ENCODE data around the gene NFAM1. TPM values are rescaled to one million over a fixed set of nuclear protein-coding genes. Genes with fewer than 3 reads are reported as not detected.

NFAM1 gene
- total RNA-seq, 4 donors from 2014 or later = 0.26 to 1.1 (median 0.64) TPM; not detected in 1

DNA sequence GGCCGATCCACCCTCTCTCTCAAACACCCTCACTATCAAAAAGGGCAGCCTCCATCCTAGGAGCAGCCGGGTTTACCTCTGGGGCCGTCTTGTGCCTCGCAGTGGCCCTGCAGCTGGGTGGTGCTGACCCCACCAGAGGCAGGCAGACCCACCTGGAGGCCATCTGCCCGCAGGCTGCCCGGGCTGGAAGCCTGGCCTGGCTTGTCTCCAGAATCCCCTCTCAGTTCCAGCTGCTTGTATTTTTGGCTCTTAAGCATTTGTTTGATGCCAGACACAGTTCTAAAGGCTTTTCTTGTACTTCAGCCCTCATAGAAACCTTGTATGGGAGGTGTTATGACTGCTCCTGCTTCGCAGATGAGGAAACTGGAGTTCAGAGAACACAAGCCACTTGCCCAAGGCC is 4.2 kb upstream of the NFAM1 start:
- Histone ChIP-seq H3K27me3 (no peaks in the 10 kb centered on the region), H3K36me3 (no peaks in the 10 kb centered on the region)

DNA sequence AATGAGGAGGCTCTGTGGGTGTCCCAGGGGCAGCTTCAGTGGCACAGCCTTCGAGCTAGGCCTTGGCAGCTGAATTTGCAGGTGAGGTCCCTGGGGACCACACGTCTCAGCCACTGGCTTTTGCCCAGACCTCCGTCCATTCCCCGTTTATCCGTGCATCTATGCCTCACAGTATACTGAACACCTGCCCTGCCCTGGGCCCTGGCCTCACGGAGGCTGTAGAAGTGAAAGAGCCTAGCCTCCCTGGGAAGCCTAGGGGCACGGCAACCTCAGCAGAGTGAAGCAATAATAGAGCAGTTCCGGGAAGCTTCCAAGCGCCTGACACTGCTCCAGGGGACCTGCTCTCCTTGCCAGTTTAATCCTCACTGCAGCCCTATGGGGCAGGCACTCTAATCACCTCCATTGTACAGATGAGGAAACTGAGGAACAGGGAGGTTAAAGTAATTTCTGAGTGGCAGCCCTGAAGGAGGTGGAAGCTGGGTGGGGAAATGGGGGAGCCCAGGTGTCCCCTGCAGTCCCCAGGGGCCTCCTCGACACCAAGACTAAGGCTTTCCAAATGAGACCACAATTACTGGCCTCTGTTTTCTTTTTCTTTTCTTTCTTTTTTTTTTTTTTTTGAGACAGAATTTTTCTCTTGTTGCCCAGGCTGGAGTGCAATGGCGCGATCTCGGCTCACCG is 2.7 kb upstream of the NFAM1 start:
- Histone ChIP-seq H3K27me3 (no peaks in the 10 kb centered on the region), H3K27ac (no peak overlapping the region), H3K36me3 (no peaks in the 10 kb centered on the region), H3K4me1 (peaks cover 0 to 6% of the 10 kb centered on the region in 2 donors), H3K4me3 (no peak overlapping the region), H3K9me3 (no peaks in the 10 kb centered on the region)
- DNase-seq = no peak
- TF ChIP-seq, protein P1, sequence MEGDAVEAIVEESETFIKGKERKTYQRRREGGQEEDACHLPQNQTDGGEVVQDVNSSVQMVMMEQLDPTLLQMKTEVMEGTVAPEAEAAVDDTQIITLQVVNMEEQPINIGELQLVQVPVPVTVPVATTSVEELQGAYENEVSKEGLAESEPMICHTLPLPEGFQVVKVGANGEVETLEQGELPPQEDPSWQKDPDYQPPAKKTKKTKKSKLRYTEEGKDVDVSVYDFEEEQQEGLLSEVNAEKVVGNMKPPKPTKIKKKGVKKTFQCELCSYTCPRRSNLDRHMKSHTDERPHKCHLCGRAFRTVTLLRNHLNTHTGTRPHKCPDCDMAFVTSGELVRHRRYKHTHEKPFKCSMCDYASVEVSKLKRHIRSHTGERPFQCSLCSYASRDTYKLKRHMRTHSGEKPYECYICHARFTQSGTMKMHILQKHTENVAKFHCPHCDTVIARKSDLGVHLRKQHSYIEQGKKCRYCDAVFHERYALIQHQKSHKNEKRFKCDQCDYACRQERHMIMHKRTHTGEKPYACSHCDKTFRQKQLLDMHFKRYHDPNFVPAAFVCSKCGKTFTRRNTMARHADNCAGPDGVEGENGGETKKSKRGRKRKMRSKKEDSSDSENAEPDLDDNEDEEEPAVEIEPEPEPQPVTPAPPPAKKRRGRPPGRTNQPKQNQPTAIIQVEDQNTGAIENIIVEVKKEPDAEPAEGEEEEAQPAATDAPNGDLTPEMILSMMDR (IDR thresholded peaks at IDR 0.05) = no peak
- TF ChIP-seq POLR2A (IDR thresholded peaks at IDR 0.05) = no peak
- intact Hi-C loops (cut with DNase I; ENCODE audit: low total_unique reads) = loop anchor here (5.0 kb wide), 1 partner anchor 343 kb away; the partner anchor contains the start of gene NDUFA6

More for the DNA sequence above, 4.2 kb upstream of the NFAM1 start:
- intact Hi-C loops (cut with DNase I; ENCODE audit: low total_unique reads) = loop anchor here (2.0 kb wide), 1 partner anchor 268 kb away; no protein-coding TSS in a partner anchor
- no peaks in the 10 kb centered on the region for H3K9me3 ChIP-seq
- H3K4me1 ChIP-seq = peaks cover 0 to 6% of the 10 kb centered on the region in 2 donors
- no peak for DNase-seq
- TF ChIP-seq, protein P1 (IDR thresholded peaks at IDR 0.05) = no peak
- TF ChIP-seq POLR2A (IDR thresholded peaks at IDR 0.05) = no peak
- H3K4me3 ChIP-seq = no peak overlapping the region
- no peak overlapping the region for H3K27ac ChIP-seq

DNA sequence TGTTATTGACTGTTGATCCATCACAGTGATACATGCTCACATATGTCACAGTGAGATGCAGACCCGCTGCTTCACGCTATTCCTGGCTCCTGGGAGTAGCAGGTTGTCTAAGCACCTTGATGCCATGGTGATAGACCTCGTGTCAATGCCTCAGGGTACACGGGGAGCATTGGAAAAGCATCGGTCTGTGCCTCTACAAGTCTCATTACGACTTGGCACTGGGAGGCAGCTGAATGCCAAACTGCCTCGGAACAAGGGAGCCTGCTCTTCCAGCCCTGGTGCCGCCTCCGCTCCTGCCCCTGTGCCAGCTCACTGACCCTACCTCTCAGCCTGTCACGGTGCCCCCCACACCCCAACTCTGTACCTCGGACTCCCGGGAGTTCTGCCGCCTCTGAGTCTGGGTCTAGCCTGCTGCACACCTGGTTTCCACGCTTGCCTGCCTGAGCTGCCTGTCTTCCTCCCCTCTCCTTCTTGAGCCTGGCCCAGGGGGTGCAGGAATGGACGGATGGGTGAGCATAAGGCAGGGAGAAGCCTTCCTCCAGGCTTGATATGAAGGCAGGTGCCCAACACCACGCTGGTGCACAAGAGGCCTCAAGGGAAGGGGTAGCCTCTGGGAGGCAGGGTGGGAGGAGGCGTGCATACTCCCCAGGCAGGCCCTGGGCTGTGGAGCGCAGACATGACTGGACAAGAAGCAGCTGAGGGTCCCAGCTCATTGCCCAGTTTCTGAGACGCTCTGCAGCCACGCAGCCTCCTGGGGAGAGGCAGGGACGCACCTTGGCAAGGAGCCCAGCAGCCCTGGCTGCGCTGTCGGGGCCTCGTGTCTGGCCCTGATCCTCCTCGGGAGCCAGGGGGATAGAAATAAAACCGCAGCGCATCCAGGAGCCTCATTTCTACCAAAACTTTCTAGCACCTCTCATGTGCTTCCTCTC is 1.8 kb upstream of the NFAM1 start:
- intact Hi-C loops (cut with DNase I; ENCODE audit: low total_unique reads) = loop anchor here (5.0 kb wide), 1 partner anchor 342 kb away; the partner anchor contains the start of gene NDUFA6
- Histone ChIP-seq H3K27me3 (no peaks in the 10 kb centered on the region), H3K9me3 (no peaks in the 10 kb centered on the region), H3K27ac (no peak overlapping the region), H3K4me3 (no peak overlapping the region), H3K36me3 (no peaks in the 10 kb centered on the region), H3K4me1 (peaks cover 0 to 6% of the 10 kb centered on the region in 2 donors)
- no peak for DNase-seq
- TF ChIP-seq, protein P1 (IDR thresholded peaks at IDR 0.05) = no peak
- TF ChIP-seq POLR2A (IDR thresholded peaks at IDR 0.05) = no peak

DNA sequence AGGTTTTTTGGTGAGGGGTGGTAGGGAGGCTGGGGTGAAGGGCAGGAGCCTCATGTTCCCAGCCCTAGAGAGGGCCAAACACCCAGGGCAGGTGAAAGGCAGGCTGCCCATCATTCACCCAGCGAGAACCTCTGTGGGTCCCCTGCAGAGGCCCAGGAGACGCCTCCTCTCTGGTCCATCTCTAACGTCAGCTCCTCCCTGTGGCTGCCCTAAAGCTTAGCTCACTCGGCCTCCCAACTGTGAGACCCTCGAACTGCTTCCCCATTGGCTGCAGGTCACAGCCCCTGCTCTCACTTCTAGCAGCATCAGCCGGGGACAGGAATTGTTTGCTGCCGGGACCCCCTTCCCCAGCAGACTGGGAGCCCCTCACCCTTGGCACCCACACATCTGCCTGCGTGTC is 615 bp upstream of the NFAM1 start:
- H3K9me3 ChIP-seq = no peaks in the 10 kb centered on the region
- no peak overlapping the region for H3K27ac ChIP-seq
- no peak overlapping the region for H3K4me3 ChIP-seq
- no peak for DNase-seq
- H3K36me3 ChIP-seq = no peaks in the 10 kb centered on the region
- H3K4me1 ChIP-seq = peaks cover 0 to 4% of the 10 kb centered on the region in 2 donors
- TF ChIP-seq, protein P1 (IDR thresholded peaks at IDR 0.05) = no peak
- no peak for TF ChIP-seq POLR2A (IDR thresholded peaks at IDR 0.05)
- intact Hi-C loops (cut with DNase I; ENCODE audit: low total_unique reads) = loop anchor here (5.0 kb wide), 1 partner anchor 341 kb away; the partner anchor contains the start of gene NDUFA6
- no peaks in the 10 kb centered on the region for H3K27me3 ChIP-seq

Data from uterus (tissue), 4 donors.